SK-N-SH (cell line): ENCODE results near the gene PFAS. TPM values are rescaled to one million over a fixed set of nuclear protein-coding genes. Genes with fewer than 3 reads are reported as not detected.
A peak's percentile ranks its signal among the peaks of the same experiment; 100 is the strongest.

ENCODE experiments used
- CTCF ChIA-PET: fragments of 300-600, 350-600 bp; formaldehyde crosslinking; extraction: SDS; loops from one replicate; lab custom pipeline; 2021; lab: Yijun Ruan, JAX
- POLR2A ChIA-PET: fragments of 350-600 bp; sonication (Branson Sonifier 250); formaldehyde crosslinking; extraction: SDS; loops from one replicate; lab custom pipeline; 2020; ENCODE audit warnings: antibody characterized with exemption, inconsistent platforms; lab: Yijun Ruan, JAX
- DNase-seq: peaks from one replicate; pipeline ENCODE4 v3.0.0; 2012
- H2AFZ ChIP-seq: fragments of 200-600 bp; sonication (generic); 2 replicates; pipeline ENCODE4 v1.8.1; 2016; ENCODE audit warnings: antibody characterized with exemption, mild to moderate bottlenecking, low read depth
- H3F3A ChIP-seq: fragments of 200-600 bp; sonication (generic); replicated peaks from 2 replicates; pipeline ENCODE3; 2016; ENCODE audit warnings: antibody characterized with exemption, mild to moderate bottlenecking; ENCODE audit not compliant: insufficient read depth
- H3K27ac ChIP-seq, 2 experiments: fragments of 200-500 bp in 1 of 2; fragments of 200-600 bp in 1 of 2; sonication (Bioruptor generic) in 1 of 2; sonication (generic), shearing (Covaris generic) in 1 of 2; 2 replicates each; pipeline versions ENCODE4 v1.5.1 to v1.6.1; 2014 to 2016; ENCODE audit warnings: low read depth in 2 of 2, inconsistent platforms in 1 of 2, low read length in 1 of 2, mild to moderate bottlenecking in 1 of 2, mixed read lengths in 1 of 2
- H3K27me3 ChIP-seq: fragments of 200-600 bp; sonication (generic), shearing (Covaris generic); 2 replicates; pipeline ENCODE4 v1.6.1; 2016; ENCODE audit warnings: mixed run types; ENCODE audit not compliant: insufficient read depth
- H3K36me3 ChIP-seq, 2 experiments: fragments of 200-500 bp in 1 of 2; fragments of 200-600 bp in 1 of 2; sonication (Bioruptor generic) in 1 of 2; sonication (generic) in 1 of 2; replicated peaks in 1 of 2; 2 replicates each; pipeline versions ENCODE3 to v1.5.1; 2014 to 2016; ENCODE audit warnings: low read length in 1 of 2, mild to moderate bottlenecking in 1 of 2; ENCODE audit not compliant: insufficient read depth in 2 of 2, control insufficient read depth in 1 of 2
- H3K4me1 ChIP-seq, 2 experiments: fragments of 200-500 bp in 1 of 2; fragments of 200-600 bp in 1 of 2; sonication (Bioruptor generic) in 1 of 2; sonication (generic), shearing (Covaris generic) in 1 of 2; 2 replicates each; pipeline versions ENCODE4 v1.5.1 to v1.6.1; 2014 to 2016; ENCODE audit warnings: low read depth in 1 of 2, low read length in 1 of 2, mixed run types in 1 of 2; ENCODE audit not compliant: insufficient read depth in 2 of 2, control insufficient read depth in 1 of 2
- H3K4me2 ChIP-seq: fragments of 200-600 bp; sonication (generic), shearing (Covaris generic); 2 replicates; pipeline ENCODE4 v1.6.1; 2017; ENCODE audit warnings: mixed run types
- H3K4me3 ChIP-seq, 2 experiments: fragments of 200-500 bp in 1 of 2; fragments of 200-600 bp in 1 of 2; sonication (Bioruptor generic) in 1 of 2; sonication (generic), shearing (Covaris generic) in 1 of 2; 2 replicates each; pipeline versions ENCODE4 v1.5.1 to v1.8.1; 2014 to 2016; ENCODE audit warnings: low read depth in 2 of 2, inconsistent platforms in 1 of 2, low read length in 1 of 2, mild to moderate bottlenecking in 1 of 2, mixed read lengths in 1 of 2, moderate library complexity in 1 of 2
- H3K79me2 ChIP-seq: fragments of 200-600 bp; sonication (generic); 2 replicates; pipeline ENCODE4 v1.8.1; 2017; ENCODE audit warnings: mild to moderate bottlenecking; ENCODE audit not compliant: insufficient read depth
- H3K9ac ChIP-seq: fragments of 200-600 bp; sonication (generic); 2 replicates; pipeline ENCODE4 v1.6.1; 2017; ENCODE audit warnings: mixed run types
- H3K9me2 ChIP-seq: fragments of 200-600 bp; sonication (generic); 2 replicates; pipeline ENCODE4 v1.6.1; 2017; ENCODE audit warnings: mixed run types
- H3K9me3 ChIP-seq: fragments of 200-600 bp; sonication (generic); 2 replicates; pipeline ENCODE4 v1.6.1; 2017; ENCODE audit warnings: mixed run types, mild to moderate bottlenecking, moderate library complexity
- H4K20me1 ChIP-seq: fragments of 200-600 bp; sonication (generic); 2 replicates; pipeline ENCODE4 v1.6.1; 2017; ENCODE audit warnings: mild to moderate bottlenecking, mixed run types; ENCODE audit not compliant: insufficient read depth
- CHD2 ChIP-seq: fragments of 150-350 bp; IDR thresholded peaks from 2 replicates; pipeline ENCODE4 v1.6.1; 2018; ENCODE audit warnings: low read length; ENCODE audit not compliant: partially characterized antibody
- ELF1 ChIP-seq: IDR thresholded peaks from 2 replicates; pipeline ENCODE4 v1.4.0; 2012
- EZH2phosphoT487 ChIP-seq: fragments of 200-600 bp; sonication (generic); IDR thresholded peaks from 2 replicates; pipeline ENCODE4 v1.6.1; 2017; ENCODE audit warnings: low read depth, mixed run types, mild to moderate bottlenecking, antibody characterized with exemption, moderate library complexity, borderline replicate concordance
- FOXJ3 ChIP-seq: sonication (generic); formaldehyde crosslinking; IDR thresholded peaks from 2 replicates; pipeline ENCODE4 v1.5.1; 2020; ENCODE audit warnings: mild to moderate bottlenecking, missing genetic modification reagents
- FOXM1 ChIP-seq: IDR thresholded peaks from 2 replicates; pipeline ENCODE4 v1.4.0; 2012; ENCODE audit warnings: low read depth, mild to moderate bottlenecking
- MAX ChIP-seq: IDR thresholded peaks from 2 replicates; pipeline ENCODE4 v1.4.0; 2012; ENCODE audit warnings: low read depth
- MEF2A ChIP-seq: IDR thresholded peaks from 2 replicates; pipeline ENCODE4 v1.4.0; 2012; ENCODE audit warnings: low read depth, borderline replicate concordance
- MXI1 ChIP-seq: IDR thresholded peaks from 2 replicates; pipeline ENCODE4 v1.6.1; 2012; ENCODE audit warnings: mild to moderate bottlenecking, low read depth, low read length, improper control_type of control experiment
- RAD21 ChIP-seq: IDR thresholded peaks from 2 replicates; pipeline ENCODE4 v1.6.1; 2012; ENCODE audit warnings: mild to moderate bottlenecking, low read length
- RXRA ChIP-seq: IDR thresholded peaks from 2 replicates; pipeline ENCODE4 v1.4.0; 2012; ENCODE audit warnings: low read depth, mild to moderate bottlenecking, borderline replicate concordance
- TAF1 ChIP-seq: IDR thresholded peaks from 2 replicates; pipeline ENCODE4 v1.6.1; 2012; ENCODE audit warnings: low read depth, mild to moderate bottlenecking, low read length, moderate library complexity, borderline replicate concordance
- TCF12 ChIP-seq: IDR thresholded peaks from 2 replicates; pipeline ENCODE4 v1.4.0; 2012
- TEAD4 ChIP-seq: IDR thresholded peaks from 2 replicates; pipeline ENCODE4 v1.4.0; 2012; ENCODE audit warnings: mild to moderate bottlenecking, borderline replicate concordance; ENCODE audit not compliant: insufficient read depth
- USF1 ChIP-seq: IDR thresholded peaks from 2 replicates; pipeline ENCODE4 v1.4.0; 2012; ENCODE audit warnings: low read depth, borderline replicate concordance
- WGBS: methylation state at CpG from one replicate; pipeline ENCODE4 v1.1.6; 2017; ENCODE audit warnings: low lambda C conversion rate; 5-methylcytosine and 5-hydroxymethylcytosine counted together
- polyA plus RNA-seq, 3 experiments: library from polyadenylated mRNA; depleted of rRNA; stranded (reverse); fragments of >200 nt; gene quantifications; 2 replicates each; pipeline ENCODE4 v1.2.3, GENCODE V29; 2012
- TF ChIP-seq, protein P1 (sequence below): fragments of 200-600 bp; sonication (generic); IDR thresholded peaks from 2 replicates; pipeline ENCODE4 v1.6.1; 2017; ENCODE audit warnings: antibody characterized with exemption, mild to moderate bottlenecking, moderate library complexity
- TF ChIP-seq, protein P2 (sequence below): fragments of 150-350 bp; IDR thresholded peaks from 2 replicates; pipeline ENCODE4 v1.6.1; 2017; ENCODE audit warnings: antibody characterized with exemption, low read length, low read depth, borderline replicate concordance
- TF ChIP-seq, protein P3 (sequence below): IDR thresholded peaks from 2 replicates; pipeline ENCODE4; 2012

PFAS gene
- polyA plus RNA-seq, 1 of the 3 experiments (the other 2 are of a cell fraction) = 22.4 TPM

GRCh38 chr17:8223356-8224126 lies 25.5 kb upstream of the PFAS start:
- ChIA-PET CTCF (interaction anchor here (0.9 to 6.5 kb wide), 13 partner anchors 11 to 163 kb away, joined by 3 to 55 read pairs (median 7); partner anchors contain the start of genes ALOXE3, BORCS6, HES7 and SLC25A35), POLR2A (interaction anchor here (0.7 to 2.8 kb wide), 9 partner anchors 18 to 159 kb away, joined by 3 to 14 read pairs (median 3); partner anchors contain the start of genes CTC1, PFAS, RPL26 and SLC25A35)
- Histone ChIP-seq H3K36me3 (peaks cover 0 to 10% of the 10 kb centered on the region in 2 experiments), H3K9ac (peak overlapping the region; percentile 89), H4K20me1 (0 out of 2 replicates have a peak, but pooled peaks cover 4% of the 10 kb centered on the region), H3K4me2 (peak overlapping the region; percentile 98), H3K79me2 (no peaks in the 10 kb centered on the region), H3K9me3 (no peaks in the 10 kb centered on the region), H3K9me2 (no peaks in the 10 kb centered on the region), H3K27ac (peak overlapping the region; percentile 92 to 95), H2AFZ (peak overlapping the region; percentile 70), H3F3A (peaks cover 61% of the 10 kb centered on the region), H3K4me3 (peak overlapping the region; percentile 83 to 86), H3K27me3 (no peaks in the 10 kb centered on the region), H3K4me1 (peaks cover 8 to 23% of the 10 kb centered on the region in 2 experiments; a peak in 3 of 4 replicates)
- WGBS = 26% methylated on average over 17 of the region's 27 CpGs
- TF ChIP-seq, protein P1, sequence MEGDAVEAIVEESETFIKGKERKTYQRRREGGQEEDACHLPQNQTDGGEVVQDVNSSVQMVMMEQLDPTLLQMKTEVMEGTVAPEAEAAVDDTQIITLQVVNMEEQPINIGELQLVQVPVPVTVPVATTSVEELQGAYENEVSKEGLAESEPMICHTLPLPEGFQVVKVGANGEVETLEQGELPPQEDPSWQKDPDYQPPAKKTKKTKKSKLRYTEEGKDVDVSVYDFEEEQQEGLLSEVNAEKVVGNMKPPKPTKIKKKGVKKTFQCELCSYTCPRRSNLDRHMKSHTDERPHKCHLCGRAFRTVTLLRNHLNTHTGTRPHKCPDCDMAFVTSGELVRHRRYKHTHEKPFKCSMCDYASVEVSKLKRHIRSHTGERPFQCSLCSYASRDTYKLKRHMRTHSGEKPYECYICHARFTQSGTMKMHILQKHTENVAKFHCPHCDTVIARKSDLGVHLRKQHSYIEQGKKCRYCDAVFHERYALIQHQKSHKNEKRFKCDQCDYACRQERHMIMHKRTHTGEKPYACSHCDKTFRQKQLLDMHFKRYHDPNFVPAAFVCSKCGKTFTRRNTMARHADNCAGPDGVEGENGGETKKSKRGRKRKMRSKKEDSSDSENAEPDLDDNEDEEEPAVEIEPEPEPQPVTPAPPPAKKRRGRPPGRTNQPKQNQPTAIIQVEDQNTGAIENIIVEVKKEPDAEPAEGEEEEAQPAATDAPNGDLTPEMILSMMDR = peak; percentile 38; the same call in 1 of the 2 replicates
- TF ChIP-seq RAD21 (peak; percentile 27; the same call in 1 of the 2 replicates), TCF12 (no peak), MXI1 (peak; percentile 18; the same call in 1 of the 2 replicates), USF1 (peak; percentile 12; the same call in 1 of the 2 replicates), MAX (peak; percentile 14; the same call in 1 of the 2 replicates)
- DNase-seq = peak; percentile 54

DNA sequence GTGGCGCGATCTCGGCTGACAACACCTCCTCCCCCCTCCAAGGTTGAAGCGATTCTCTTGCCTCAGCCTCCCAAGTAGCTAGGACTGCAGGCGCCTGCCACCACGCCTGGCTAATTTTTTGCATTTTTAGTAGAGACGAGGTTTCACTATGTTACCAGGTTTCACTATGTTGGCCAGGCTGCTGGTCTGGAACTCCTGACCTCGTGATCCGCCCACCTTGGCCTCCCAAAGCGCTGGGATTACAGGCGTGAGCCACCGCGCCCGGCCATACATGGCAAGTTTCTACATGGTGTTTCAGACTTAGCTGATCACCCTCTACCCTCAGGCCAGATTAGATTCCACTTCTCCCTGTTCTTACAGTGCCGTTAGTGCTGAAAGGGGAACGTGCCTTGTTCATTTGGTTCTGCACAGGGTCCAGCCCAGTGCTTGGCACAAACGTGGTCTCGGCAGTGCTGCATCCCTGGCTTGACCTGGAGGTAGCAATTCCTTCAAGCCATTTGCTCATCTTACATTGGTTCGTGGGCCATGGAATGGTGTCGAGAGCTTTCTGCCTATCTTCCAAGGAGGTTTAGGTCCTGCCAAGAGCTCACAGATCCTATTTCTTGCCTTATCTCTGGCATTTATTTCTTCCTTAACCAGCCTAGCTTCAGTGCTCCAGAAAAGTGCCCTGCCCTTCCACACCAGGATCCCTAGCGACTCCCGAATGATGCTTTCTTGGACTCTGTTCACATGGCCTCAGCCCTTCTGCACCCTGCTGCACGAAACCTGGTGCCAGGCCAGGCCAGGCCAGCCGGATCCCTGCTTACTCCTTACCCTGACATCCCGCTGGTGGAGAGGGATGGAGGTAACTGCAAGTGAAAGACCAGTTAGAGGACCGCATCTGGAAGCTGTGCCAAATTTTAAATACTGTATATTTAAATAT lies 23.9 kb upstream of the PFAS start:
- no peaks in the 10 kb centered on the region for H3K9me2 ChIP-seq
- CTCF ChIA-PET = interaction anchor here (1.0 to 6.5 kb wide), 12 partner anchors 13 to 106 kb away, joined by 3 to 55 read pairs (median 7); partner anchors contain the start of genes ALOXE3, BORCS6, HES7 and SLC25A35
- peaks cover 8 to 23% of the 10 kb centered on the region in 2 experiments; a peak in 3 of 4 replicates for H3K4me1 ChIP-seq
- H2AFZ ChIP-seq = no peak overlapping the region
- DNase-seq = no peak
- 0 out of 2 replicates have a peak, but pooled peaks cover 4% of the 10 kb centered on the region for H4K20me1 ChIP-seq
- WGBS = 97% methylated on average over 24 of the region's 26 CpGs
- no peak overlapping the region for H3K4me3 ChIP-seq
- H3K9me3 ChIP-seq = no peaks in the 10 kb centered on the region
- H3K27me3 ChIP-seq = no peaks in the 10 kb centered on the region
- POLR2A ChIA-PET = interaction anchor here (0.8 to 1.2 kb wide), 2 partner anchors 37 to 164 kb away, joined by 4 read pairs; no protein-coding TSS in a partner anchor
- H3K36me3 ChIP-seq = peaks cover 7 to 25% of the 10 kb centered on the region in 2 experiments
- no peak overlapping the region for H3K4me2 ChIP-seq
- no peak overlapping the region for H3K27ac ChIP-seq
- H3K9ac ChIP-seq = no peak overlapping the region
- H3F3A ChIP-seq = peaks cover 53% of the 10 kb centered on the region
- TF ChIP-seq TAF1 (no peak), RAD21 (no peak), EZH2phosphoT487 (no peak), TEAD4 (no peak), MEF2A (no peak), ELF1 (no peak), FOXM1 (no peak), RXRA (no peak), CHD2 (no peak), FOXJ3 (CRISPR knock-in tag) (no peak)
- TF ChIP-seq, protein P2, sequence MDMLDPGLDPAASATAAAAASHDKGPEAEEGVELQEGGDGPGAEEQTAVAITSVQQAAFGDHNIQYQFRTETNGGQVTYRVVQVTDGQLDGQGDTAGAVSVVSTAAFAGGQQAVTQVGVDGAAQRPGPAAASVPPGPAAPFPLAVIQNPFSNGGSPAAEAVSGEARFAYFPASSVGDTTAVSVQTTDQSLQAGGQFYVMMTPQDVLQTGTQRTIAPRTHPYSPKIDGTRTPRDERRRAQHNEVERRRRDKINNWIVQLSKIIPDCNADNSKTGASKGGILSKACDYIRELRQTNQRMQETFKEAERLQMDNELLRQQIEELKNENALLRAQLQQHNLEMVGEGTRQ = no peak
- TF ChIP-seq, protein P3, sequence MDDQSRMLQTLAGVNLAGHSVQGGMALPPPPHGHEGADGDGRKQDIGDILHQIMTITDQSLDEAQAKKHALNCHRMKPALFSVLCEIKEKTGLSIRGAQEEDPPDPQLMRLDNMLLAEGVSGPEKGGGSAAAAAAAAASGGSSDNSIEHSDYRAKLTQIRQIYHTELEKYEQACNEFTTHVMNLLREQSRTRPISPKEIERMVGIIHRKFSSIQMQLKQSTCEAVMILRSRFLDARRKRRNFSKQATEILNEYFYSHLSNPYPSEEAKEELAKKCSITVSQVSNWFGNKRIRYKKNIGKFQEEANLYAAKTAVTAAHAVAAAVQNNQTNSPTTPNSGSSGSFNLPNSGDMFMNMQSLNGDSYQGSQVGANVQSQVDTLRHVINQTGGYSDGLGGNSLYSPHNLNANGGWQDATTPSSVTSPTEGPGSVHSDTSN = no peak
- H3K79me2 ChIP-seq = no peaks in the 10 kb centered on the region
